ENCODE results near the gene PDX1.

- TF ChIP-seq, protein P1, sequence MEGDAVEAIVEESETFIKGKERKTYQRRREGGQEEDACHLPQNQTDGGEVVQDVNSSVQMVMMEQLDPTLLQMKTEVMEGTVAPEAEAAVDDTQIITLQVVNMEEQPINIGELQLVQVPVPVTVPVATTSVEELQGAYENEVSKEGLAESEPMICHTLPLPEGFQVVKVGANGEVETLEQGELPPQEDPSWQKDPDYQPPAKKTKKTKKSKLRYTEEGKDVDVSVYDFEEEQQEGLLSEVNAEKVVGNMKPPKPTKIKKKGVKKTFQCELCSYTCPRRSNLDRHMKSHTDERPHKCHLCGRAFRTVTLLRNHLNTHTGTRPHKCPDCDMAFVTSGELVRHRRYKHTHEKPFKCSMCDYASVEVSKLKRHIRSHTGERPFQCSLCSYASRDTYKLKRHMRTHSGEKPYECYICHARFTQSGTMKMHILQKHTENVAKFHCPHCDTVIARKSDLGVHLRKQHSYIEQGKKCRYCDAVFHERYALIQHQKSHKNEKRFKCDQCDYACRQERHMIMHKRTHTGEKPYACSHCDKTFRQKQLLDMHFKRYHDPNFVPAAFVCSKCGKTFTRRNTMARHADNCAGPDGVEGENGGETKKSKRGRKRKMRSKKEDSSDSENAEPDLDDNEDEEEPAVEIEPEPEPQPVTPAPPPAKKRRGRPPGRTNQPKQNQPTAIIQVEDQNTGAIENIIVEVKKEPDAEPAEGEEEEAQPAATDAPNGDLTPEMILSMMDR (conservative IDR thresholded peaks at IDR 0.05; ENCODE audit: low read depth, low read length): no peak
- no peak for TF ChIP-seq EZH2 (IDR thresholded peaks at IDR 0.05; ENCODE audit: borderline replicate concordance, low read depth, low read length, poor library complexity, severe bottlenecking)
These were observed 50.0 kb downstream of the PDX1 start for GRCh38 chr13:27969866-27970229.

Measured in A673 (cell line).